Measurements from ENCODE around the gene PRAMEF1. TPM values are rescaled to one million over a fixed set of nuclear protein-coding genes. Genes with fewer than 3 reads are reported as not detected.

The PRAMEF1 gene, protein sequence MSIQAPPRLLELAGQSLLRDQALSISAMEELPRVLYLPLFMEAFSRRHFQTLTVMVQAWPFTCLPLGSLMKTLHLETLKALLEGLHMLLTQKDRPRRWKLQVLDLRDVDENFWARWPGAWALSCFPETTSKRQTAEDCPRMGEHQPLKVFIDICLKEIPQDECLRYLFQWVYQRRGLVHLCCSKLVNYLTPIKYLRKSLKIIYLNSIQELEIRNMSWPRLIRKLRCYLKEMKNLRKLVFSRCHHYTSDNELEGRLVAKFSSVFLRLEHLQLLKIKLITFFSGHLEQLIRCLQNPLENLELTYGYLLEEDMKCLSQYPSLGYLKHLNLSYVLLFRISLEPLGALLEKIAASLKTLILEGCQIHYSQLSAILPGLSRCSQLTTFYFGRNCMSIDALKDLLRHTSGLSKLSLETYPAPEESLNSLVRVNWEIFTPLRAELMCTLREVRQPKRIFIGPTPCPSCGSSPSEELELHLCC
- total RNA-seq, result not detected in 2 replicates

GRCh38 chr1:12791097-12791496, at the start of gene PRAMEF1:
TSS of gene PRAMEF1 (plus strand) at chr1:12791397. CDS start at chr1:12793228, 1,831 bp downstream.

GRCh38 chr1:12745992-12746323, 45.2 kb upstream of the PRAMEF1 start, which contains the start of gene CFAP107:
TSS of gene CFAP107 (plus strand) at chr1:12746200. CDS start at chr1:12746431, 231 bp downstream.

DNA sequence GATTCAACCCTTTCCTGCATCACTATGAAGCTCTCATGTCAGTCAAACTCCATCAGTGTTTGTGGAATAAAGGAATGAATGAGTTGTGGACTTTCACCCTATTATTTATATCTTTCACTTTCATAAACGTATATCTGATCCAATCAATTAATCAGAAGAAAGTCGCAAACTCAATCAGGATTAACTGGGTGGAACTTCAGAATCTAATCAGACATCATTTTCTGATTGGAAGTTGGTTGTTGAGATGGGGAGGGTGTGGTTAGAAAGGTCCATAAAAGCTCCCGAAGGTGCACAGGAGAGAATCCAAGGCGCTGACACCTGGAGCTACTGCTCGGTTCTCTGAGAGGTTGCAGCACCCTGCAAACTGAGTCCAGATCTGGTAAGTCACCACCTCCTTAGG, 17.8 kb upstream of the PRAMEF1 start, which contains the start of gene PRAMEF12:
Gene PRAMEF12 (plus strand): TSS at position 301 of the 400 bp plus-strand sequence. CDS start 1,130 bp downstream, outside the sequence.

DNA sequence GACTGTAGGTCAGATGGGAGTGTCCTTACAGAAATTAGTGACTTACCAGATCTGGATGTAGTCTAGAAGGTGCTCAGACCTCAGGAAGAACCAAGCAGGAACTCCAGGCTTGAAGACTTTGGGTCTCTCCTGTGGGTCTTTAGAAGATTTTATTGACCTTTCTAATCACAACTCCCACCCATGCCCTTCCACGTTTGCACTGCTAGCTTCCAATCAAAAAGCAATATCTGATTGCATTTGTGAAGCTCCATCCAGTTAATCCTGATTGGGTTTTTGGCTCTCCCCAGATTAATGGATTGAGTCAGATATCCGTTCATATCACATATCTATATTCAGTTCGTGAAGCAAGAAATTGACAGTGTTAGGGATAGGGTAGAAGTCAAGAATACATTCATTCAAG, 40.1 kb downstream of the PRAMEF1 start, which contains the start of gene PRAMEF11:
Gene PRAMEF11 (minus strand): TSS at position 101 of the 400 bp plus-strand sequence. CDS start 2,621 bp downstream, outside the sequence.

Other genes with a start within 250 kb of the PRAMEF1 start
- 81.7 and 110 TPM in 2 replicates for gene DHRS3, start 173.2 kb upstream of the PRAMEF1 start, total RNA-seq
- not detected in 2 replicates for gene AADACL4, start 147.3 kb upstream of the PRAMEF1 start, total RNA-seq
- not detected in 2 replicates for gene AADACL3, start 75.3 kb upstream of the PRAMEF1 start, total RNA-seq
- gene CFAP107, start 45.2 kb upstream of the PRAMEF1 start, total RNA-seq, result not detected in 2 replicates
- not detected in 2 replicates for gene PRAMEF12, start 17.7 kb upstream of the PRAMEF1 start, total RNA-seq
- gene PRAMEF11, start 40.0 kb downstream of the PRAMEF1 start, total RNA-seq, result not detected in 2 replicates
- not detected in 2 replicates for gene HNRNPCL1, start 57.3 kb downstream of the PRAMEF1 start, total RNA-seq
- gene PRAMEF2, start 65.7 kb downstream of the PRAMEF1 start, total RNA-seq, result not detected in 2 replicates
- gene PRAMEF4, start 94.8 kb downstream of the PRAMEF1 start, total RNA-seq, result not detected in 2 replicates
- gene PRAMEF10, start 106.9 kb downstream of the PRAMEF1 start, total RNA-seq, result not detected in 2 replicates
- not detected in 2 replicates for gene PRAMEF7, start 125.2 kb downstream of the PRAMEF1 start, total RNA-seq
- gene PRAMEF6, start 156.2 kb downstream of the PRAMEF1 start, total RNA-seq, result not detected in 2 replicates